NCI-H1092 treated with DMSO at 0.1 percent for 48 hours (cell line): ENCODE results near the gene FFAR2.

Source experiments
- DNase-seq: peaks from one replicate; lab custom pipeline; 2025; lab: John Stamatoyannopoulos, UW

Gene FFAR2

DNA sequence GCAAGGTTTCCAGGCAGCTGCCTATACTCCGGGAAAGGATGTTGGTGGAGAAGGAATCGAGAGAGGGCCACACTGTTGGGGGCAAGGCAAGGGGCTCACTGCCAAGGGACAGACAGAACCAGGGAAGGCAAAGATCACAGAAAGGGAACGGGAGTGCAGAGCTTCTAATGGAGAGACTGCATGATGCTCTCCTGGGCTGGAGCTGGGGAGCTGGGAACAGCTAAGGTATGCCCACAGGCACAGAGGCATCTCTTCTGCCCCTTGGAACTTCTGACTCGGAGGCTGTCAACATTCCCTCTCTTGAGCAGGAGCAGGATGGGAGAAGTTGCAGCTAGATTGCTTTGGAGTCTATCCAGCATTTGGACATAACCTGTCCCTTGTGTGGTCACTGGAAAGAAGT, 22.4 kb upstream of the FFAR2 start:
- DNase-seq, result no peak

DNA sequence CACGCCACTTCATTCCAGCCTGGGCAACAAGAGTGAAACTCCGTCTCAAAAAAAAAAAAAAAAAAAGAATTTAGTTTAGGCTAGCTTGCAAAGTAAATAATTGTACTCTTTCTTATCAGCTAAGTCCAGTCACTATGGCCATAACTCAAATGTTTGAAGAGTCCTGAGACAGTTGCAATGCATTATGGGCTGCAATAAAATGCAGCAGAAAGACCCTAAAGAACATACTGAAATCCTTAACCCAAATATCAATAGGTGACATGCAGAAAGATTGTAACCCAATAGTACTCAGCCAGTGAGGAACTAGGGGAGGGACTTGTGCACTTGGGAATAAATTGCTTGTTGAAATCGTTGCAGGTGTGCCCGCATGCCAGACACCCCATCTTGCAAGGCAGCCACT, 20.9 kb upstream of the FFAR2 start:
- no peak for DNase-seq

DNA sequence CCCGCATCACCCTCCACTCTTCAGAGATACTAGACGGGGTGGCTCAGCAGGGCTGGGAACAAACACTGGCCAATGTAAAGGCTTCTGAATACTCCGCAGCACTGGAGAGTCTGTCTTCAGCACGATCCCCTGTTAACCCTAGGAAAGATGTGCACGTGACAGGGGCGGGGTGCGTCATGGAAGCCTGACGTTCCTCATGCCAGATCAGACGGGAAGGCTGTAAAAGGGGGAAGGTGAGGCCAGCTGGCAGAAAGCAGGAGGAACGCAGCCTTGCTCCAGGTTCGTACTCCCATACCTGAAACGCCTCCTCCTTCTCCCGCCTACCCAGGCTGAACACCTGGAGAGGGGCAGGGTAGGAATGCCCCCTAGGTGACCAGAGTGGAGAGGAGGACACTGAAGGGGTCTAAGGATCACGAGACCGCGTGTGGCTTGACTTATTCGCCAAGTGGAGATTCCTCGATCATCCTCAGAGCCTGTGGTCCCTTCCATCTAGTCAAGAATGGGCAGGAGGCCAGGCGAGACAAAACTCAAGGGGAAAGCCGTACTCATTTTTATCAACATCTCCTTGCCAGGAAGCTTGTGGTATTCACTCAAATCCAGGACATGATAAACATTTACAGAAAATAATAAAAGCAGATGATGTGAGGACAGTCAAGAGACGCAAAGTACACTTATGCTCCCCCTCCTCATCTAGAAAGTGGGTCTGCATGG, 18.2 kb upstream of the FFAR2 start:
- no peak for DNase-seq

DNA sequence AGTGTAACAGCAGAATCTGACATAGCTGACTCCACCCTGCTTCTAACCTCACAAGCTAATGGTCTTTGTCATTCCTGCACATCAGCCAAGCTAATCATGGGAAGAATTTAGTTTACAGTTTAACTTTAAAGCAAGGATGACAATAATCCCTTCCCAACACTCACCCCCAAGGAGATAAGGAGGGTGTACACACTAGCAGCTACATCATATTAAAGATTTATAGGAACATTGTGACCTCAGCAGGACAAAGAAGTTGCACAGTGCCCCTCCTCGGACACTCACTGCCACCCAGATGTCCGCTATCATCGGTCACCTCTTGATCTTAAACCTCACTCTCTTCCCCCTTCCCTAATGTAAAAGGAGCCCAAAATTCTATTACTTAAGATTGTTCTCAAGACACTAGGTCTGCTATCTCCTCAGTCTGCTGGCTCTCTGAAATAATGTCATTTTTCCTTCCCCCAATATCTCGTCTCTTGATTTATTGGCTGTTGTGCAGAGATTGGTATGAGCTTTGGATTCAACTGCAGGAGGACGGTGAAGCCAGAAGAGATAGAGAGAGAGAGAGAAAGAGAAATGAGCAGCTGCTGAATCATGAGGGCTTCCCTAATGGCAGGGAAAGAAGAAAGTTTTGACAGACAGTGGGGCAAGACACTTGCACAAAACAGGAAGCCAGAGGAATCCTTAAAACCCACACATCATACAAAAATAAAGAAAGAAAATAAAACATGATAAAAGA, 17.5 kb upstream of the FFAR2 start:
- DNase-seq, result no peak

DNA sequence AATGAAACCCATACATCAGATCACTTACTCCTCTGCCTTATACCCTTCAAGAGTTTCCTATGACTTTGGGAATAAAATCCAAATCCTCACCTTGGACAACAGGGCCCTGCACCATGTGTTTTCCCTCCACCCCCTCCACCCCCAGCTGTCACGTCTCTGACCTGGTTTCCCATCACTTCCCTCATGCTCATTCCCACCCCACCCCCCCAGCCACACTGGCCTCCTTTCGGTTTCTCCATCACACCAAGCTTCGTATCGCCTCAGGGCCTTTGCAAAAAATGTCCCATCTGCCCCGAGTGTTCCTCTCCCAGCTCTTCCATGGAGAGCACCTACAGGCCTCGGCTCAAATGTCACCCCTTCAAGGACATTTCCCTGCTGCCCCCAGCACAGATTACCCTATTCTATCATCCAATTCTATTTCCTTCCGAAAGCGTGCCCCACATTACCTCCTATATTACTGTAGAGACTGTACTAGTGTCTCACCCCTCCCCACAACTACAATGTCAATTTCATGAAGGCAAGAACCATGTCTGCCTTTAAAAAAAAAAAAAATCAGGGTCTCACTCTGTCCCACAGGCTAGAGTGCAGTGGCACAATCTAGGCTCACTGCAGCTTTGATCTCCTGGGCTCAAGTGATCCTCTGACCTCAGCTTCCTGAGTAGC, 16.8 kb upstream of the FFAR2 start:
- DNase-seq, result no peak

DNA sequence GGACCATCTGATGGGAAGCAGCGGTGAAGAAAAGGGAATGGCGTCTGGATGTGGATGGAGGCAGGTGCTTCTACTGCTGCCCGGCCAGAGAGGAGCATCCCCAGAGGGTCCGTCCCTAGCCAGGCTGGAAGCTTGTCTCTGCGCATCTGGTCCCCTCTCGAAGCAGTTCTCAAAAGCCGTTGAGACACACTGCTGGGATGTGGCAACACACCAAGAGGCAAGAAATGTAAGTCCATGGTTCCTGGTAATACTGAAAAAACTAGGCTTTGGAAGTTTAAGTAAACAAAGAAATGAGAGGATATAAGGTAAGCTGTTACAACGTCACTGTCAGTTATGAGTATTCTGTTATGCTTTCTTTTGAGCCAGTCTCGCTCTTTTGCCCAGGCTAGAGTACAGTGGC, 15.1 kb upstream of the FFAR2 start:
- no peak for DNase-seq

DNA sequence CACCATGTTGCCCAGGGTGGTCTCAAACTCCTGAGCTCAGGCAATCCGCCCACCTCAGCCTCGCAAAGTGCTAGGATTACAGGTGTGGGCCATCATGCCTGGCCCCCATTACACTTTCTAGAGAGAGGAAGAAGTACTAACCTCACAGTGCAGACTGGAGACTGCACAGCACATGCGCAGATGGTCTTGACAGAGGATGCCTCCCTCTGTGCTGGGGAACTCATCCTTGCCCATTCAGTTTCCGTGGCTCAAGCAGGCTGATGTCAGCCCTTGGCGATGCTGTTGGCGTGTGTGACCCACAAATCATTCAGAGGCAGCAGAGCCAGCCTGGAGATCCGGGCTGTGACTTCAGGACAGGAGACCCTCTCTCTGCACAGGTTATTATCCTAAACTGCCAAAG, 14.6 kb upstream of the FFAR2 start:
- DNase-seq, result no peak

DNA sequence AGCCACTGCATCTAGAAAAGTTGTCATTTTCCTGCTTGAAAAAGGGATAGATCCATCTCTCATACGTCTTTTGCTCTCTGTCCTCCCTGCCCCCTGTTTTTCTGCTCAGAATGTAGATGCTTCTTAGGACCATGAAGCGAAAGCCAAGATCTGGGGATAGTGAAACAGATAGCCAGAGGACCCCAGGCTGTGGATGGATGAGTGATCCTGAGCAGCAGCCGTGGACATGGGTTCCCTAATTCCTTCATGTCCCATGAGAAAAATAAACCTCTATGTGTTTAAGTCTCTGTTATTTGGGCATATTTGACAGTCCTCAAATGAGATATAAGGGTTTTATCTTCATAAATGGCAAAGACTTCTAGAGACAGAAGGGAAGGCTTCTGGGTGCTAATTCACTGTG, 12.2 kb upstream of the FFAR2 start:
- no peak for DNase-seq

DNA sequence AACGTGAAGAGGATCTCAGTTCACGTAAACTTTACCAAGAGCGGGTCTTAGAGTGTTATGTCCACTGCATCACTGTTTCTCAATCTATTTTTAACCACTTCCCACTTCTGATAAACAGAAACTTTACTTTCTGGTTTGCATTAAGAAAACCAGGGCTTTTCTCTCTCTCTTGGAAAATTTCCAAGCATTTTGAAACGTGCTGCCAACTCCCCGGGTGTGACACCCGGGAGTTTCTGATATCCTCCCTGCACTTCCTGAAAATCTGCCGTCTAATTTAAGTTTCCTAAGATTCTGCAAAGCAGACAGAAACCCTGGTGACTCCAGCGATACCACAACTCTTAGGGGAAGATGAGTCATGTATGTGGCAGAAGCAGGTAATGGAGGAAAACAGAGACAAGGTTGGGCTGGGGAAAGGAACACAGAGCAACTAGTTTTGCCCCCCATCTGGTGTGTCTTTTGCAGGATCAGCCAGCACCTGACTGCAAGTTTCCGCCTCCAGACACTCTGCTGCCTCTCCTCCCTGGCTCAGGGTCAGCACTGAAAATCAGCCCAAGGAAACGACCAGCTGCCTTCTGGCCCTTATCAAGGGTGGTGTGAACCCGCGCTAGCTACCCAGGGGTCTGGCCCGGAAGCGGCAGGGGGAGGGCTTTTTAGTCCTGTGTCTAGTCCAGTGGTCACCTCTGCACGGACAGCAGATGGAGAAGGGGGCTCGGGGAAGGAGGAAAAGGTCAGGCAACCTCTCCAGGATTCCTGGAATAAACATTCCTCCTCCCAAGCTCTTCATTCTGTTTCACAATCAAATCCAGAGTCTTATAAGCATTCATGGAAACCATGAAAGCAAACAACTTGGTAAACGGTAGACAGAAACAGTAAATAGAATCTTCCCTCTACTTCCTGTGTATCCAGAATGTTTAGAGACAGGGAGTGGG, 11.3 kb upstream of the FFAR2 start:
- no peak for DNase-seq

DNA sequence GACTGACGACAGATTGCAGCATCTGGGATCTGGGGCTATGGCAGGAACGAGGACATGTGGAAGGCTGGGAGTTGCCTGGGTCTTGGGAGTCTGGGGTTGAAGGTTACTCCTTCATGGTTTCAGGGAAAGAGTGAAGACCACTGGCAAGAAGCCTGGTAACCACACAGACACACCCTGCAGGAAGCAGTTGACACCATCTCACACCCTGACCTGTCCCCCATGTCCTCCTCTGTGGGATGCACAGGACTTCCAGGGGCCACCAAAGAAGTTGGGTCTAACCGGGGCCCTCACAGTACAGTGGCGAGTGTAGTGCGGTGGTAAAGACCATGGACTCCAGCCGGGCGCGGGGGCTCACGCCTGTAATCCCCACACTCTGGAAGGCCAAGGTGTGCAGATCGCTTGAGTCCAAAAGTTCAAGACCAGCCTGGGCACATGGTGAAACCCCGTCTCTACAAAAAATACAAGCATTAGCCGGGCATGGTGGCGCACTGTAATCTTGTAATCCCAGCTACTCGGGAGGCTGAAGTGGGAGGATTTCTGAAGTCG, 10.6 kb upstream of the FFAR2 start:
- DNase-seq, result no peak

DNA sequence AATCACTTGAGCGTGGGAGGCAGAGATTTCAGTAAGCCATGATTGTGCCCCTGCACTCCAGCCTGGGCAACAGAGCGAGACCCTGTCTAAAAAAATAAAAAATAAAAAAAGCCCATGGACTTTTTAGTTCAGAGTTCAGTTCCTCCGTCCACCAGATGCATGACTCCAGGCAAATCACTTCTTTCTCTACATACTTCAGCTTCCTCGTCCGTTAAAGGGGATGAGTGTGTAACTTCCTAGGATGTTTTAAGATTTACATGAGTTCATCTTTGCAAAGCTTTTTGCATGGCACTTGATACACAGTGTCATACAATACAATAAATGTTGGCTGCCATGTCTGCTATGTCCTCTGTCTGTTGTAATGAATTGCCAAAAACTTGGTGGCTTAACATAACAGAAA, 10.0 kb upstream of the FFAR2 start:
- DNase-seq, result no peak

DNA sequence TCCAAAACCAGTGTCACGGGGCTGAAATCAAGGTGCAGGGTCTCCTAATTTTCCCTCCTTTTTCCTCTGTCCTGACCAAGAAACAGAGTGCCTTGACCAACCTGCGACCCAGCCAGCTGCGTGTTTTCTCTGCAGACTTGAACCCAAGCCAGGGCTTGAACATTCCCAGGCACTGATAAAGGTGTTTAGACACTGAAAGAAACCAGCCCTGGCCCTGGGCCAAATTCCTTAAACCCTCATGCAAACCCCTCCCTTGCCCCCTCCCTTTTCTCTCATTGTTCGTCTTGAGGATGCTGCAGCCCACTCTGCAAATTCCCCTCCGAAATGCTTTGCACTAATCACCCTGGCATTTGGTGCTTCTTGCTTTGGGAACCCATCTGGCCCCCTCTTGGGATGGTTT, 9.5 kb upstream of the FFAR2 start:
- DNase-seq, result no peak

DNA sequence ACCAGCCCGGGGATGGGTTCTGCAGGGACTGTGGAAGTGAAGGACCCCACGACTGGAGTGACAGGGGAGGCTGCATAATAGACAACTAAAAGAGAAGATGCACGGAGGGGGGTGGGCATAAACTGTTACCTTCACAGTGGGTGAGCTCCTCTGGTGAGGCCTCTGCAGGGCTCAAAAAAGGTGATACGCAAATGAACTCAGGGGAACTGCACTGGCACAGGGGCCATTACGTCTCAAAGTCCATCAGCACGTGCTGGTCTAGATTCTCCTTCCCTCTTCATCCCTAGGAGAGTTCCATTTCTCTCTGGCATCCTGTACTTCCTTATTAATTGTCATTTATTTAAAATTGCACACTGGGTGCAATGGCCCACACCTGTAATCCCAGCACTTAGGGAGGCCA, 8.1 kb upstream of the FFAR2 start:
- no peak for DNase-seq

DNA sequence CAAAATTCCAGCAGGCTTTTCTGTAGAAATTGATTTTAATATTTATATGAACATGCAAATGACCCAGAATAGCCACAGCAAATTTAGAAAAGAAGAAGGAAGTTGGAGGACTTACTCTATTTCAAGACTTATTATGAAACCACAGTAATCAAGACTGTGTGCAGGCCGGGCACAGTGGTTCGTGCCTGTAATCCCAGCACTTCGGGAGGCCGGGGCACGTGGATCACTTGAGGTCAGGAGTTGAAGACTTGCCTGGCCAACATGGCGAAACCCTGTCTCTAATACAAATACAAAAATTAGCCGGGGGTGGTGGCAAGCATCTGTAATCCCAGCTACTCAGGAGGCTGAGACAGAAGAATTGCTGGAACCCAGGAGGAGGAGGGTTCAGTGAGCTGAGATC, 6.0 kb upstream of the FFAR2 start:
- no peak for DNase-seq

DNA sequence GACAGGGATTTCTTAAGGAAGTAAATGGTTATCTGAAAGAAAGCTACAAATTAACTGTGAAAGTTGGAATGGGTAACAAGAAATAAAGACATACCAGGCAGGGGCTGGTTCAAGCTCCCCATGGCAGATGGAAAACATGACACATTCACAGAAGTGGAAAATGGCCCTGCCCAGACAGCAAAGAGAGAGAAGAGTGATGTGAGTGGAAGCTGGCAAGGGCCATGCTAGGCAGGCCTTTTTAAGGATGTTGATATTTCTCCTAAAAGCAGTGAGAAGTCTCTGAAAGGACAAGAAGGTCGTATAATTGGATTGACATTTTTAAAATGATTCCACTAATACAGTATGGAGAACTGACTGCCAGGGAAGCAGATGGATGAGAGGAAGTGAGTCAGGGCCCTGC, 3.3 kb upstream of the FFAR2 start:
- no peak for DNase-seq

DNA sequence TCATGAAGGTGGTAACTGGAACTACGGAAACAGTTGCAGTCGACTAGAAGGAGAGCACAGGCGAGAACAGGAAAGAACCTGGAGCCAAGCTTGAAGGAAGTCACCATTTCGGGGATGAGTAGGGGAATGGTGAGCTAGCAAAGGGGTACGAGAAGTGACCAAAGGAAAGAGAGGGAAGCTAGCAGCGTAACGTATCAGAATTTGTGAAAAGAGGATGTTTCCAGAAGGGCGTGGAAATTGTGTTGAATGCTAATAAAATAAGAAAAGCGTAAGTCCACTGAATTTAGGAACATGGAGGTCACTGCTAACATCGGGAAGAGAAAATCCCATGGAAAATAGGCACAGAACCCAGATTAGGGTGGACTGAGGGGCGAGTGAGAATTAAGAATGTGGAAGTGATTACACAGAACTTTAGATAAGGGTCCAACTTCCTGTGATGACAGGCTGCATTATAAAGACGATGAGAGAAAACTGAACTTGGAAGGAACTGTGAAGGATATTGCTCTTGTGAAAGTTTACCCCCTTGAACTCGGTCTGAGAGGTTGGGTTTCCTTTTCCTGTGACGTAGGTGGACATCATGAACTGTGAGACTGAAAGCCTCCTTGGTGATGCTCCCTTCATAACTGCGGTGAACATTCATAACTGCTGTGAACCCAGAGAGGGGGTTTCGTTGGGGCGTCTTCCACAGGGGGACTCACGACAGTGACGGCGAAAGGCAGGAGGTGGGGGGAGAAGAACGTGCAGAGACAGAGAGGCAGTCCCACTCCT, 2.0 kb upstream of the FFAR2 start:
- DNase-seq, result no peak

DNA sequence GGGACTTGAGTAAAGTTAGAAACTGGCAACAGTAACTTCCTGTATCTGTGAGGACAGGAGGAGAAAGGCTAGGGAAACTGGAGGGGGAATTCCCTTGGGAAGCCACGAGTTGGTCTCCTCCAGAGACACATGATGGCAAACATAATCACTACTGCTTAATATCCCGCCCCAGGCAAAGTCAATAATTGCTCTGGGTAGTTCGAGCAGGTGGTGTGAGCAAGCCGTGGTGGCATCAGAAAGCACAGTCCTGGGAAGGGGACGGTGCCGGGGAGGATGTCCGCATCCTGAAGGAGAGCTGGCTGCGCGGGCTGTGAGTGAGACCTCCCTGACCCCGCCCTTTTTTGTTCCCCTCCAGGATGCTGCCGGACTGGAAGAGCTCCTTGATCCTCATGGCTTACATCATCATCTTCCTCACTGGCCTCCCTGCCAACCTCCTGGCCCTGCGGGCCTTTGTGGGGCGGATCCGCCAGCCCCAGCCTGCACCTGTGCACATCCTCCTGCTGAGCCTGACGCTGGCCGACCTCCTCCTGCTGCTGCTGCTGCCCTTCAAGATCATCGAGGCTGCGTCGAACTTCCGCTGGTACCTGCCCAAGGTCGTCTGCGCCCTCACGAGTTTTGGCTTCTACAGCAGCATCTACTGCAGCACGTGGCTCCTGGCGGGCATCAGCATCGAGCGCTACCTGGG, 1.4 kb downstream of the FFAR2 start:
- no peak for DNase-seq

DNA sequence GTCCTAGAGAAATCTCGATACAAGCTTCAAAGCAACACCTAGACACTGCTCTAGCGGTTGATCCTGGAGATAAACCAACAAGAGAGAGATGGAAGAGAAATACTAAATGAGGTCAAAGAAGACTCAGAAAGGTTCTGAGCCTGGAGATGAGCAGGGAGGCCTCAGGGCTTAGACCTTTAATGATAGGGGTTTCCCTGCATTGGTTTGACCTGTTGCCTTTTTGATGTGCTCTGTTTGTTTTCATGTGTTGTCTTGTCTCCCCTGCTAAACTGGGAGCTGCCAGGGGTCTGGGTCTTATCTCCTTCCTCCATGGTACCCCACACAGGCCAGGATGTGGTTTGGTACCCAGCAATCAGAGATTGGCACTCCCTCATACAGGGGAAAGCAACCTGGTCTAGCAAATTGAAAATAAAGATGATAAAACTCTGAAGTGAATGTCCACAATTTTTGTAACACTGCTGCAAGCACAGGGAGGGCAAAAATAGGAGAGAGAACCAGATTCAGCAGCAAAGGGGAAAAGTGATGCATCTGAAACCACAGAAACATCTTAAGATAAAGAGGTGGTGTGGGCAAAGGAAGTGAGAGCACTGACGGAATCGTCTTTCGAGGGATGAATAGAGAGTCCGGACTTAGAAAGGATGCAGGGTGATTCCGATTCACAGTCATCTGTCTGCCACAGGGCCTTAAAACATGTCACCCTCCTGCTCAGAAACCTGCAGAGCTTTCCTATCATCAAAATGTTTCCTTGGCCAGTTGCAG, 3.5 kb downstream of the FFAR2 start:
- no peak for DNase-seq

DNA sequence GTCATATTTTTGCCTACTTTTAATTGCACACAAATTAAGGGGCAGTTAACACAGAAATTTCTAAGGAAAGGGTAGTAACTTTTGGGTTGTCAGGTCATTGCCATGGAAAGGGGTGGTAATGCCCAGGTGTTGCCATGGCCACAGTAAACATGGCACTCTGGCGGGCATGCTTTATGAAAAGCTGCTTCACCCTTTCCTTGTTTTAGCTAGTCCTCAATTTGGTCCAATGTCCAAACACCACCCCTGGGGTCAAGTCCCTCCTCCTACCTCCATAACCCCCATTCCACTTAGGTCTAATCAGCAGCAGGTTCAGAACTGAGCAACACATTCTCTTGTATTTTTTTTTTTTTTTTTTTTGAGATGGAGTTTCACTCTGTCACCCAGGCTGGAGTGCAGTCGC, 6.6 kb downstream of the FFAR2 start:
- no peak for DNase-seq
